ENCODE results near the gene TLR6. TPM values are rescaled to one million over a fixed set of nuclear protein-coding genes. Genes with fewer than 3 reads are reported as not detected.

Gene TLR6
- total RNA-seq, 1 donor from 2014 or later: 8.3 TPM

DNA sequence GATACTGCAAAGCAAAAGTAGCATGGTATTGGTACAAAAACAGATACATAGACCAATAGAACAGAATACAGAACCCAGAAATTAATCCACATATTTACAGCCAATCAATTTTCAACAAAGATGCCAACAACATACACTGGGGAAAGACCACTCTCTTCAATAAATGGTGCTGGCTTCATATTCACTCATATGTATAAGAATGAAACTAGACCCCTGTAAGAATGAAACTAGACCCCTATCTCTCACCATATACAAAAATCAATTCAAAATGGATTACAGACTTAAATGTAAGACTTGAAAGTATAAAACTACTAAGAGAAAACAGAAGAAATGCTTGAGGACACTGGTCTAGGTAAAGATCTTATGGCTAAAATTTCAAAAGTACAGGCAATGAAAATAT, 19.3 kb downstream of the TLR6 start:
- intact Hi-C loops (cut with DNase I): no loop called here
- Histone ChIP-seq H3K4me1 (no peaks in the 10 kb centered on the region), H3K9me3 (peaks cover 8% of the 10 kb centered on the region), H3K36me3 (no peaks in the 10 kb centered on the region), H3K4me3 (no peak overlapping the region), H3K27ac (no peak overlapping the region), H3K27me3 (no peaks in the 10 kb centered on the region)
- DNase-seq (ENCODE audit: extremely low spot score in 2 of 2): no peak
- no peak for TF ChIP-seq POLR2AphosphoS5 (IDR thresholded peaks at IDR 0.05; ENCODE audit: insufficient read depth in 1 of 2, low read depth in 1 of 2)
- no peak for TF ChIP-seq POLR2A (IDR thresholded peaks at IDR 0.05)
- TF ChIP-seq, protein P1, sequence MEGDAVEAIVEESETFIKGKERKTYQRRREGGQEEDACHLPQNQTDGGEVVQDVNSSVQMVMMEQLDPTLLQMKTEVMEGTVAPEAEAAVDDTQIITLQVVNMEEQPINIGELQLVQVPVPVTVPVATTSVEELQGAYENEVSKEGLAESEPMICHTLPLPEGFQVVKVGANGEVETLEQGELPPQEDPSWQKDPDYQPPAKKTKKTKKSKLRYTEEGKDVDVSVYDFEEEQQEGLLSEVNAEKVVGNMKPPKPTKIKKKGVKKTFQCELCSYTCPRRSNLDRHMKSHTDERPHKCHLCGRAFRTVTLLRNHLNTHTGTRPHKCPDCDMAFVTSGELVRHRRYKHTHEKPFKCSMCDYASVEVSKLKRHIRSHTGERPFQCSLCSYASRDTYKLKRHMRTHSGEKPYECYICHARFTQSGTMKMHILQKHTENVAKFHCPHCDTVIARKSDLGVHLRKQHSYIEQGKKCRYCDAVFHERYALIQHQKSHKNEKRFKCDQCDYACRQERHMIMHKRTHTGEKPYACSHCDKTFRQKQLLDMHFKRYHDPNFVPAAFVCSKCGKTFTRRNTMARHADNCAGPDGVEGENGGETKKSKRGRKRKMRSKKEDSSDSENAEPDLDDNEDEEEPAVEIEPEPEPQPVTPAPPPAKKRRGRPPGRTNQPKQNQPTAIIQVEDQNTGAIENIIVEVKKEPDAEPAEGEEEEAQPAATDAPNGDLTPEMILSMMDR (IDR thresholded peaks at IDR 0.05): no peak

DNA sequence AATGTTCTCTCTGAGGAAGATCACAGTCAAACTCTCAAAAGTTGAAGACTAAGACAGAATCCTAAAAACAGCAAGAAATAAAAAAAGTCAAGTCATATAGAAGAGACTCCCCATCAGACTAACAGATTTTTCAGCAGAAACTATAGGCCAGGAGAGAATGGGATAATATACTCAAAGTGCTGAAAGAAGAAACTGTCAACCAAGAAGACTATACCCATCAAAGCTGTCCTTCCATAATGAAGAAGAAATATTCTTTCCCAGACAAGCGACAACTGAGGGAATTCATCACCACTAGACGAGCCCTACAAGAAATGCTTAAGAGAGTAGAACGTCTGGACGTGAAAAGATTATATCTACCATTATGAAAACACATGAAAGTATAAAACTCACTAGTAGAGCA, 22.0 kb downstream of the TLR6 start:
- no peaks in the 10 kb centered on the region for H3K36me3 ChIP-seq
- H3K27me3 ChIP-seq: no peaks in the 10 kb centered on the region
- intact Hi-C loops (cut with DNase I): no loop called here
- H3K4me1 ChIP-seq: no peaks in the 10 kb centered on the region
- peaks cover 8% of the 10 kb centered on the region for H3K9me3 ChIP-seq
- TF ChIP-seq, protein P1 (IDR thresholded peaks at IDR 0.05): no peak
- TF ChIP-seq POLR2AphosphoS5 (IDR thresholded peaks at IDR 0.05; ENCODE audit: insufficient read depth in 1 of 2, low read depth in 1 of 2) (no peak), POLR2A (IDR thresholded peaks at IDR 0.05) (no peak)
- H3K27ac ChIP-seq: no peak overlapping the region
- H3K4me3 ChIP-seq: no peak overlapping the region
- no peak for DNase-seq (ENCODE audit: extremely low spot score in 2 of 2)

DNA sequence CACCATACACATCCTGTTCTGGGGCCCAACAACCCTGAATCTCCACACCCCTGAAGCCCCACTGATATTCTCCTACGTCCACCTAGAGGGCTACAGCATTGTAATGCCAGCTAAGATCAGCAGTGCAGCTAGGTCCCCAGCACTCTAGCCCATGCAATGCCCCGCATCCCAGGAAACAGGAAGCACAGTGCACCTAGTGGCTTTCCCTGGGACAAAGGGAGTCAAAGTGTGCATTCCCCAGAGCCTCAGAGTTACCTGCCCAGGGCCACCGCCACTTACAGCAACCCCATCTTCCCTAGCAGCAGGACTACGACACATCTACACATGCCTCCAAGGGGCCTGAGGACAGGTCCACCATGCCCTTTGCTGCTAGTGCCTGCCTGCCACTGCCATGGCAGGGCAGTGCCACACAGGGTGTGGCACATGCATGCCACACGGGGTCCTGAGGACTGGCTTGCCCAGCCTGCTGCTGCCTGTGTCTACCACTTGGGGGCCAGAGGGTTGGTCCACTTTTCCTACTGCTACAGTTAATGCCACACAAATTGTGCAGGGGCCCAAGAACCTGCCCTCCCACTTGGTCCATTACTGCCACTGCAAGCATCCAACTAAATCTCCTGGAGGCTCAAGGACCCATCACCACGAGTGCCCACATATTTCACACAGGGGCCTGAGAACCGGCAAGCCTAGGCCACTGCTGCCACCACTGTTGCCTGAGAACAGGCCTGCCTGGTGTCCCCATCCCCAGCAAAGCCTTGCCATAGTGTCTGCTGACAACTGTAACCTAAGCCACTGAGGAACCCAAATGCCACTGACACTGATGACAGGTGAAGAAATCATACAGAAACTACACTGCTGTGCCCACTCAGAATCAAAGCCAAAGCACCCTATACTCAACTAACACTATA, 23.7 kb downstream of the TLR6 start:
- H3K27me3 ChIP-seq: no peaks in the 10 kb centered on the region
- no peak for DNase-seq (ENCODE audit: extremely low spot score in 2 of 2)
- H3K4me3 ChIP-seq: no peak overlapping the region
- H3K36me3 ChIP-seq: no peaks in the 10 kb centered on the region
- peaks cover 8% of the 10 kb centered on the region for H3K9me3 ChIP-seq
- intact Hi-C loops (cut with DNase I): no loop called here
- no peaks in the 10 kb centered on the region for H3K4me1 ChIP-seq
- no peak overlapping the region for H3K27ac ChIP-seq
- TF ChIP-seq POLR2AphosphoS5 (IDR thresholded peaks at IDR 0.05; ENCODE audit: insufficient read depth in 1 of 2, low read depth in 1 of 2): no peak
- no peak for TF ChIP-seq POLR2A (IDR thresholded peaks at IDR 0.05)
- TF ChIP-seq, protein P1 (IDR thresholded peaks at IDR 0.05): no peak

DNA sequence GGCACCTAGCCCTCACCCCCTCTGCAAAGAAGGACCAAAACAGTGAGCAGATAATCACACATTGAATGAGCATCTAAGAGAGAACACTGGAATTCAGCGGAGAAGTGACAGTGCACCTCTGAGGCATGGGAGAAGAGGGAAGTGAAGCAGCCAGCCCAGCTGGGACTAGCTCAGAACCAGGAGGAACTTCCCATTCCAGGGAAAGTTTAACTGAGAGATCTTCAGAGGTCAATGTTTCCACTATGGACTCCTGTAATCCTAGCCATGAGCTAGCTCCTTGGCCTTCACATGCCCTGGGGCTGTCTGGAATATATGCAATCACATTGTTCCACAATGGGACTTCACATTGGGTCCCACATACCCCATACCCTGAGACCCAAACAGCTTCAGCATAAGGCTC, 24.4 kb downstream of the TLR6 start:
- Histone ChIP-seq H3K27ac (no peak overlapping the region), H3K36me3 (no peaks in the 10 kb centered on the region), H3K9me3 (peaks cover 8% of the 10 kb centered on the region), H3K27me3 (no peaks in the 10 kb centered on the region), H3K4me3 (no peak overlapping the region), H3K4me1 (no peaks in the 10 kb centered on the region)
- no peak for DNase-seq (ENCODE audit: extremely low spot score in 2 of 2)
- intact Hi-C loops (cut with DNase I): no loop called here
- TF ChIP-seq, protein P1 (IDR thresholded peaks at IDR 0.05): no peak
- TF ChIP-seq POLR2A (IDR thresholded peaks at IDR 0.05) (no peak), POLR2AphosphoS5 (IDR thresholded peaks at IDR 0.05; ENCODE audit: insufficient read depth in 1 of 2, low read depth in 1 of 2) (no peak)

DNA sequence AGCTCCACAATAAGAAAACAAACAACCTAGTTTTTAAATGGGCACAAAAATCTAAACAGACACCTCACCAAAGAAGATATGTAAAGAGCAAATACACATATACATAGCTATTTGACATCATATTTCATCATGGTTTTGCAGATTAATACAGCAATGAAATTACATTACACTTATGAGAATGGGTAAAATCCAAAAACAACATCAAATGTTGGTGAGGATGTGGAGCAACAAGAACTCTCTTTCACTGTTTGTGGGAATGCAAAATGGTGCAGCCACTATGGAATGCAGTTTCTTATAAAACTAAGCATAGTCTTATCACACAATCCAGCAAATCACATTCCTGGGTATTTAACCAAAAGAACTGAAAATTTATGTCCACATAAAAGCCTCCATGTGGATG, 25.0 kb downstream of the TLR6 start:
- Histone ChIP-seq H3K27ac (no peak overlapping the region), H3K27me3 (no peaks in the 10 kb centered on the region), H3K4me1 (no peaks in the 10 kb centered on the region), H3K36me3 (no peaks in the 10 kb centered on the region), H3K4me3 (no peak overlapping the region), H3K9me3 (peaks cover 8% of the 10 kb centered on the region)
- no peak for DNase-seq (ENCODE audit: extremely low spot score in 2 of 2)
- TF ChIP-seq, protein P1 (IDR thresholded peaks at IDR 0.05): no peak
- TF ChIP-seq POLR2A (IDR thresholded peaks at IDR 0.05): no peak
- no peak for TF ChIP-seq POLR2AphosphoS5 (IDR thresholded peaks at IDR 0.05; ENCODE audit: insufficient read depth in 1 of 2, low read depth in 1 of 2)
- intact Hi-C loops (cut with DNase I): no loop called here
